Daoy (cell line): Measurements from ENCODE around the gene CTNNA1. TPM values are rescaled to one million over a fixed set of nuclear protein-coding genes. Genes with fewer than 3 reads are reported as not detected.
A peak's percentile ranks its signal among the peaks of the same experiment; 100 is the strongest.
"Not testable (repeated sequence)": the region's sequence is repeated elsewhere in the genome, so short reads cannot be mapped to it uniquely, and the experiment has no call there.

ENCODE experiments used
- DNase-seq: peaks from one replicate; pipeline ENCODE4 v3.0.0-alpha.2; 2015; ENCODE audit warnings: low read depth
- total RNA-seq: library from RNA; depleted of rRNA; stranded (reverse); fragments of >200 nt; shearing (Covaris generic); gene quantifications from 2 replicates; pipeline ENCODE4 v1.2.3, GENCODE V29; 2014

CTNNA1 gene
- total RNA-seq, 1 experiment from 2014 or later, result 255 TPM

DNA sequence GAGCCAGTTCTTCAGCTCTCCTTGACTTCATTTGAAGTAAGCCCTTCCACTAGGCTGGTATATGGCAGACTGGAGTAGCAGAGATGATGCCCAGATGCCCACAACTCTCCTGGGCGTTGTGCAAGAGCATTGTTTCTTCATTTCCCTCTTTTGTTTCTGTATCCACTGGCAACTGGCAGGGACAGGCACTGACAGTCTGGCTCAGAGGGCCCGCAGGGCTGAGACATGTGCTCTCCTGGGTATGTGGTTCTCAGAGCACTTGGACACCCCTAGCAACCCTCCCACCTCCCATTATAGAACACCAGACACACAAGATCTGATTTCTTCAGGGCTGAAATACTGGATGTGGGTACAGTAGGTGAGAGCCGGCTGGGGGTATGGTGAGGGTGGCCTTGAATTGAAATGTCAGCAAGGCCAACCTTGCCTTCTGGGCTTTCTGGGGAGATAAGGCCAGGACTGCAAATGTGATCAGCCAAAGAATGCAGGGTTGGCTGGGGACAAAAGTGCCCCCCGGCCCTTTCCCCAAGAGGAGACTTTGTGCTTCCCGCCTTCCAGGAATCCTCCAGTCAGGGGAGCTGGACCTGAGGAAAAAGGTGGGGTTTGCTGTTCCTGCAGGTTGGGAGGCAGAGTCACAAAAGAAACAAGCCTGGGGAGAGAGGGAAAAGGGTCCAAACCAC, 28.6 kb upstream of the CTNNA1 start:
- DNase-seq, result peak; percentile 46

DNA sequence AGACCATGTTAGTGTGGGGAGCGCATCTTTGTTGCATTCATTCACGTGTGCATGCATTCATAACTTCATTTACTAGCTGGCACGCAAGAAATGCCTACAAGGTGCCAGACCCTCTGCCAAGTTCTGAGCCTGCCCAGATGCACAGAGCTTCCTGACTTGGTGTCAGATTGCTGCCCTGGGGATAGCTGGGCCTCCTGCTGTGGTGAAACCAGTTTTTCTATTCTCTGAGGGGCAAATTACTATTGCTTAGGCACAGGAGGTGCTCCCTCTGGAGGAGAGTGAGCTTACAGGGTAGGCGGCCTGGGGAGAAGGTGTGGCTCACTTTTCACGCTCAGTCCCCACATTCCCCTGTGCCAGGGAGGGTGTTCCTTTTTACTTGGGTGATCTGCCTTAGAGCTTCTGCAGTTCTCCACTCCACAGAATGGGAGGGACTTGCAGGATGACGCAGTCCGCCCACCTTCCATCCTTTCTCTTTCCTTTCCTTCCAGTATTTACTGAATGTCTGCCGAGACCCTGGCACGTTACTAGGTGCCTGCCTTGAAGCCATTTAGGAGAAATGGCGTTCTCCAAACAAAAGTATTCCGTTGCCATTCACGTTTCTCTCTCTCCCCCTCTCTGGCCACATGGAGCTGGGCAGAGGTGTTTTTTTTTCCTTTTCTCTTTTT, 27.9 kb upstream of the CTNNA1 start:
- DNase-seq, result peak; percentile 92

DNA sequence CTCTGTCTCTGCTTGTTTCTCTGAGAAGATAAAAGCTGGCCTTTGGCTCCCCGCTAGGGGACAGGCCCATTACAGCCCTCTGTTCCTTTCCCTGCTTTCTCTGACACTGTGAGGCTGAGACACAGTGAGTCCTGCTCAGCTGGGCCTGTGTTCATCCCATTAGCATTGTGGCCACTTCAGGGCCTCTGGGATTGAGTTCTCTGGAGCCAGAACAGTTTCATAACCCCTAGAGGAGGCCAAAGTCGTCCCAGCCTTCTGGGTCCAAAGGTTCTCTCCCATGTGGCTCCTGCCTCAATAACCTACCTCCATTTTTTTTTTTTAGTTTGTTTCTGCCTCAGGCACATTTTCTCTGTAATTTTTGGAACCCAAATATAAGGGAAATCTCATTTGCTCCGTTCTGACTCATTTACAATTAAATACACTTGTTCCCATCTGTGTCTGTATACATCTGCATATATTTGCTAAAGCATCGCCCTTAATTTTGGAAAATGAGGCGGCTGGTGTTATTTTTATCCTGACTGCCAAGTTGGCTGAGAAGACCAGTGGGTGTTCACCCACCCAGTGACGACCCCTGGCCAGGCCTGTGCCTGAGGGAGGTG, 27.3 kb upstream of the CTNNA1 start:
- DNase-seq, result peak; percentile 35

DNA sequence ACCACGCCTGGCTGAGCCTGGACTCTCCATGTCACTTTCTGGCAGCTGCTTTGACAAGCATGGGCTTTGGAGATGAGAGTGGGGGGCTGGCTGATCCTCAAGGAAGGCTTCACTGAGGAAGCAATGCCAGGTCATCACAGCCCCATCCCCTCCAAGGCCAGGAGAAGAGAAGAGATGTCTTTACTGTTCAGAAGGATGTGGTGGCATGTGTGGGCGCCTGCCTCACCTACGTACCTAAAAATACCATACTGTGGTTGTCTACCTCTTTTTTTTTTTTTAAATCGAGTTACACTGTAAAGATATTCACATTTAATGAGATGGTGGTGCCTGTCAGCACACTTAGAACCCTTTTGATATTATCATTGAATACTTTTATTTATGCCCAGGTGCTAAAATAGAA, 26.4 kb upstream of the CTNNA1 start:
- DNase-seq, result no peak

DNA sequence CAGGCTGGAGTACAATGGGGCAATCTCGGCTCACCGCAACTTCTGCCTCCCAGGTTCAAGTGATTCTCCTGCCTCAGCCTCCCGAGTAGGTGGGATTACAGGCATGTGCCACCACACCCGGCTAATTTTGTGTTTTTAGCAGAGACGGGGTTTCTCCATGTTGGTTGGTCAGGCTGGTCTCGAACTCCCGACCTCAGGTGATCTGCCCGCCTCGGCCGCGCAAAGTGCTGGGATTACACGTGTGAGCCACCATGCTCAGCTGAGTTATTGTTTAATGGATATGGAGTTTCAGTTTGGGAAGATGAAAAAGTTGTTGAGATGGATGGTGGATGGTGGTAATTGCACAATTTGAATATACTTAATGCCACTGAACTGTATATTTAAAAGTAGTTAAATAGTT, 22.7 kb upstream of the CTNNA1 start:
- DNase-seq, result not testable (repeated sequence)

DNA sequence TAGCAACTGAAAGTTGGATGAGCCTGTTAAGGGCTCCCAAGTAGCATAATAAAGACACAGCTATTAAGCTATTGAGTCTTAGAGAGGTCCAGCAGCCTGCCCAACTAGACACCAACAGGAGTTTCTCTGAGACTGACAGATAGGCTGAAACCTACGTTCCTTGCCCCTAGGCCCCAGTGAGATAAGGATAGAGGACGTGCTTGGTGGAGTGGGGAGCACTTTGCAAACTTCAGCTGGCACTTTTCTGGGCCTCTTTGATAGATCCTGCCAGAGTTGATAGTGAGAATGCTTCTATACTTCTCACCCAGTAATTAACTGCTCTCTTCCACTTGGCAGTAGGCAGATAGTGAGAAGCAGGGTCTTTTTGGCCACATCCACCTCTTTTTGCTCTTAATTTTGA, 20.8 kb upstream of the CTNNA1 start:
- no peak for DNase-seq

DNA sequence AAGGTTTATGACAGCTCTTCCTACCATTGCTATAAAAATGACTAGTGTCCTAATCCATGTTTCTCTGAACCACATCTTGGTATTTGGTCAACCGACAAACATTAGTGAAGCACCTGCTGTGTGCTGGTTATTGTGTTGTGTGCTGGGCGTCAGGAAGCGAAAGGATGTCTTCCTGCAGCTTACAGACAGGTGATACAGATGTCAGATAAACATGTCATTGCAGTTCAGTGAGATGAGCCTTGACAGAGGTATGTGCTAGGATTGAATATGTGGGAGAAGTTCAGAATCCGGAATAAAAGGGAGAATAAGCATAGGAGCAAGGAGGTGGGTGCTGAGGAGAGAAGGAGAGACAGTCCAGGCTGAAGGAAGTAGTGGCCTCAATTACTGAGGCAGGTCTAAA, 20.3 kb upstream of the CTNNA1 start:
- DNase-seq, result no peak

DNA sequence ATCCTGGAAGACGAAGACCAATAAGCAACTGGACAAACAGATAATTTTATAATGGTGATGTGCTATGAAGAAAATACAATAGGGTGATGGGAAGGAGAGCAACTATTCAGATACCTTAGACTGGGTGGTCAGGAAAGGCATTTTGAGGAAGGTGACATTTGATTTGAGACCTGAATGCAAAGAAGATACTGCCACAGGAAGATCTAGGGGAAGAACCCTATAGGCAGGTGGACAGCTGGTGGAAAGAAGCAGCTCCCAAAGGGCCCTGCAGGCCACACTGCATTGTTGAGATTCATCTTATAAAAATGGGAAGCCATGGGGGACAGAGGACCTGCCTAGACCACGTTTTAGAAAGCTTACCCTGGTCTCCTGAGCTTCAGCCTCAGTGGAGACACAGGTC, 19.7 kb upstream of the CTNNA1 start:
- DNase-seq, result no peak

DNA sequence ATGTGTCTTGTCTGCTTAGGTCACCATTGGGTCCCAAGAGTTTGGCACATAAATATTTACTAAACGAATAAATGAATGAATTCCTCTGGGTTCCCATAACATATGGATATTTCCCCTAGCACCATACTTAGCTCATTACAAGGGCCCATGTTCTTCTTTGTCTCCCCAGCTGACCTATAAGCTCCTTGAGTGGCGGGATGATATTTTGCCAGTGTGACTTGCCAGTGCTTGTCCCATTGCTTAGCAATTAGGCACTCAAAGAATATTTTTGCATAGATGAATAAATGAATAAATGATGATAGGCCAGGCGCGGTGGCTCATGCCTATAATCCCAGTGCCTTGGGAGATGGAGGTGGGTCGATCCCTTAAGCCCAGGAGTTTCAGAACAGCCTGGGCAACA, 16.9 kb upstream of the CTNNA1 start:
- no peak for DNase-seq

DNA sequence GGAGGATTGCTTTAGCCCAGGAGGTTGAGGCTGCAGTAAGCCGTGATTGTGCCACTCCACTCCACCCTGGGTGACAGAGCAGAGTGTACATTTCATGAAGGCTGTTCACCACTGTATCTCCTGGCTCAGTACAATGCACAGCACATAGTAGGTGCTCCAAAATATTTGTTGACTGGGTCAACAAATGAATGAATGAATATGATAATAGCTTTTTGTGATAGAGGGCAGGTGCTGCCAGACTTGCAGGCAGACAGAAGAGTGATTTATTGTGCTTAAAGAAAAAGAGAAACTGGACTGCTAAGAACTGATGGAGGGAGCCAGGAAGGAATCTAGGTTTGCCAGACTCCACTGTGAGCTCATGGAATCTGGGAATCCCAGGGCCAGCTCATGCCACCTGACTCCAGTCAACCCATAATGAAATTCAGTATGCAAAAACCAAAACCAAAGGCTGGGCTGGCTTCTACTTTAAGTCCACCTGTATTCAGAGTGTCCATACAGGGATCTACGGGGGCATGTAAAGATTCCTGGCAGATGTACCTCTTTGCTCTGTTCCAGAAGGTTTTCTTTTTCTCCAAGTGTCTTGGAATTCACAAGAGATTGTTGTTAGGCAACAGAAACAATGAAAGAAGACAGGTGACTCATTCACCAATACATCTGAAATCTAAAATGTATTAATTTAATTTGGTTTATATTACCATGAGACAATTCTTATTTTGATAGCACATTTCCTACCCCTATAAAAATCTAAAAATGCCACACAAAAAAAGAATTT, 15.5 kb upstream of the CTNNA1 start:
- no peak for DNase-seq

DNA sequence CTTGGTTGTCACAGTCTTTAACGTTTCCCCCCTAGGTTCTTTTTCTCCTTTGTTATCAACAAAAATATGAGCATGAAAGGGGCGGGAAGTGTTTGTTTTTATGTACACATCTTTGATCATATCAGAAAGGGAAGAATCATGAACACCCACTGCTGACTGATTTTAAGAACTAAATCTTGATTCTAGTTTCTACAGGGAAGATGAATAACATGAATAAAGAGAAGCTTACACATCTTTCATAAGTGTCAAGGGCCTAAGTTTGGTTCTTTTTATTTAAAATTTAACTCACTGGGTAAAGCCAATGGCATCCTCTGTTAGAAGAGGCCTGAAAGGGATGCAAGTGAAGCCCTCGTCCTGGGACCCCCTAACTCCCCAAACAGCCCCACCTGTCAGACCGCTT, 14.8 kb upstream of the CTNNA1 start:
- no peak for DNase-seq

DNA sequence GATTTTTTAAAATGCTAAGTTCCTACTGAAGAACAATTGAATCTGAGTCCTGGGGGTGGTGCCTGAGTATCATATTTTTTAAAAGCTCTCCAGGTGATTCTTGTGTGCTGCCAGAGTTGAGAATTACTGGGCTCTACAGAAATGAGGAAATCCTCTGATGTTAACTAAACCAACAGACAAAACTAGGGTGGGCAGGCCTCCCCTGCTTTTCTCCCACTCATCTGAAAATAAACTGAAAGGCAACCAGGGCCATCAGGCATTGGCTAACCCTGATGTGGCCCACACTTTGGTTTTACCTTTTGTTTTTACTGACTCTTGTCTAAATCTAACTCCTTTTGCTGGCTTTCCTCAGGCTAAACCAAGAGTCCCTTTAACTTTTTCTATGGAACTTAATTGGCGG, 13.3 kb upstream of the CTNNA1 start:
- no peak for DNase-seq

DNA sequence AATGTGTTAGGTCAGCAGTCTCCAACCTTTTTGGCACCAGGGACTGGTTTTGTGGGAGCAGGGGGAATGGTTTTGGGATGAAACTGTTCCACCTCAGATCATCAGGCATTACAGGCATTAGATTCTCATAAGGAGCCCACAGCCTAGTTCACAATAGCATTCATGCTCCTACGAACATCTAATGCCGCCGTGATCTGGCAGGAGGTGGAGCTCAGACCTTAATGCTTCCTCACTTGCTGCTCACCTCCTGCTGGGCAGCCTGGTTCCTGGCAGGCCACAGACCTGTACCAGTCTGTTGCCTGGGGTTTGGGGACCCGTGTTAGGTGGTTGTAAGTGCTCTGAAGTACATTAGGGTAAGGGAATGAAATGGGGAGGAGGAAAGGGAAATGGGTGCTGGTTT, 9.7 kb upstream of the CTNNA1 start:
- no peak for DNase-seq

DNA sequence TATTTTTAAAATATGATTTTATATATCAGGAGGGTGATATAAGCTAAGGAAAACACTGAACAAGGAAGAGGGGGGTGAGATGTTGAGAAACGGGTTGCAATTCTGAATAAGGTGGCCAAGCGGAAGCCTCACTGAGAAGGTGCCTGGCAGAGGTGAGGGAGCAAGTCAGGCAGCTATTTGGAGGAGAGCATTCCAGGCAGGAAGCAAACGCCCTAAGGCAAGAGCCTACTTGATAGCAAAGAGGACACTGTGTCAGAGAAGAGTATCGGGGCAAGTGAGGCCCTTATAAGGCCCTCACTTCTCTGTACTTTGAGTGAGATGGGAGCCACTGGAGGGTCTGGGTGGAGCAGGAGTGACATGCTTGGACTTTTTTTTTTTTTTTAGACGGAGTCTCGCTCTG, 8.0 kb upstream of the CTNNA1 start:
- DNase-seq, result no peak

DNA sequence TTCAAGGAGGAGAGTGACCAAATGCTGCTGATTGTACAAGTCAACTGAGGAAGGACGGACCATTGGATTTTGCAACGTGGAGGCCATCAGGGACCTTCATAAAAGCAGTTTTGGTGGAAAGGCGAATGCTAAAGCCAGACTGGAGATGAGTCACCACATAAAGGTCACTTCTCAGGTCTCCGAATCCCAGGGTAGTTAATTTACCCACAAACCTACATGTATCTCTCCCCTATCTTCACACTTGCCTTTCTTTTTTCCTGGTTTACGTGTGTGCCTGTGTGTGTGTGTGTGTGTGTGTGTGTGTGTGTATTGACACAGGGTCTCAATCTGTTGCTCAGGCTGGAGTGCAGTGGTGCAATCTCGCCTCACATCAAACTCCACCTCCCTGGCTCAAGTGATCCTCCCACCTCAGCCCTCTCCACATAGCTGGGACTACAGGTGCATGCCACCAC, 4.6 kb upstream of the CTNNA1 start:
- DNase-seq, result peak; percentile 25

DNA sequence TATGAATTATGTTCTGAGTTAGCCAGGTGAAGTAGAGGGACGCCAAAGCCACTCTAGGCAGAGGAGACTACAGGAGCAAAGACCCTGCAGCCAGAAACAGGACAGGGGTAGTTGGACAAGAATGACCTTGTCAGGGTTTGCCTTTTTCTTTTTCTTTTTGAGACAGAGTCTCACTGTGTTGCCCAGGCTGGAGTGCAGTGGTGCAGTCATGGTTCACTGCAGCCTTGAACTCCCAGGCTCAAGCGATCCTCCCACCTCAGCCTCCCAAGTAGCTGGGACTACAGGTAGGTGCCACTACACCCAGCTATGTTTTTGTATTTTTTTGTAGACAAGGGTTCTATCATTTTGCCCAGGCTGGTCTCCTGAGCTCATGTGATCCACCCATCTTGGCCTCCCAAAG, 1.9 kb upstream of the CTNNA1 start:
- not testable (repeated sequence) for DNase-seq

DNA sequence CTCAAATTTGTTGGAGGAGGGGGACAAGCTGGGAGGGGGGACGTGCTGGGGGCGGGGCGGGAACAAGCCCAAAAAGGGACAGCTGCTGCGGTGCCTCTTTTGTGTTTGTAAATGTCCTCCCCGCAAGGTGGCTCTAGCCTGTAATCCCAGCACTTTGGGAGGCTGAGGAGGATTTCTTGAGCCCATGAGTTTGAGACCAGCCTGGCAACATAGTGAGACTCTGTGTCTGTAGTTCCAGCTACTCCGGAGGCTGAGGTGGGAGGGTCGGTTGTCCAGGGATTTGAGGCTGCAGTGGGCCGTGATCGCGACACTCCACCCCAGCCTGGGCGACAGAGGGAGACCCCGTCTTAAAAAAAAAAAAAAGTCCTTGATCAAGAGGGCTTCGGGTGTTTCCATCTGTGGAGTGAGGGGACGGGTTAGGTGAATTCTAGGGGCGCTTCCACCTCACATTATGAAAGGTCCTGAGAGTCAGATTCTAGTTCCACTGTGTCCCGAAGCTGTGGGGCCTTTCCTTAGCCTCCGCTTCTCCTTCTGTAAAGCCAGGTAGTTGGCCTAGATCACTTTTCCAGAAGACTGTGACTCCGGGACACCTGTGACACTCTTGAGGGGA, 779 bp upstream of the CTNNA1 start:
- DNase-seq, result peak; percentile 49

DNA sequence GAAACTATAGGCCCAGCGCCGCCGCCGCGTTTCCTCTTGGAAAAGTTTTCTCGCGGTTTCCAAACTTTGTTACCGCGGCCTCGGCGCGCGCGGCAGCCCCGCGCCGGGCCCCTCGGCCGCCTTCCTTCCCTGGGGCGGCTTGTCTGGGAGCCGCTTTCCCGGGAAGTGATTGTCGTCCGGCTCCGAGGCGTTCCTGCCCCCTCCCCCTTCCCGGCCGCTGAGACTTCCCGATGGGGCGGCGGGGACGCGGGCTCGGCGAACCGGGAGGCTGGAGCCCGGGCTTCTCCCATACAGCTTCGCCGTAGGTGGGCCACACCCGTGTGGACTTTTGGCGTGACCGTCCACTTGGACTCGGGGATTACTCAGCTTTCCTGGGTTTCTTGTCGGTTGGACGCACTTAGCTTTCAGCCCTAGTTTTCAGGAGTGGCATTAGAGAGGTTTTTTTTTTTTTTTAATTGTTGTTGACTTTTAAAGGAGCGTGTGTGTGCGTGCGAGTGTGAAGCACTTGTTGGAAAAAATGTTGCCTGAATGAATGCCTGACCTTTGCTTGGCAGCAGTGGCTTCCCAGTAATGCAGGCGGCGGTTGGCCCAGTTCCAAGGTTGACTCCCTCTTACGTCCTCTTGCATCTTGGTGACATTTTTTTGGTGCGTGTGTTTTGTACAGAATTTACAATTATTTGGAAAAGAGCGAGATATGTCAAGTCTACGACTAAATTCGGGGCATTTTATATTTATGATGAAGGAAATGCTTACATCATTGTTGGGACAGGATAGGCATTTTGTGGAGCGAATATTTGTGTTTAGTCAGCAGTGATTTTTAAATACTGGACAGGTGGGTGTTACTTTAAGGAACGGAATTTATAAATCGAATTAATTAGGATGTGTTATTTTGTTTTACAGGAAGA, 821 bp downstream of the CTNNA1 start:
- peak; percentile 92 for DNase-seq

DNA sequence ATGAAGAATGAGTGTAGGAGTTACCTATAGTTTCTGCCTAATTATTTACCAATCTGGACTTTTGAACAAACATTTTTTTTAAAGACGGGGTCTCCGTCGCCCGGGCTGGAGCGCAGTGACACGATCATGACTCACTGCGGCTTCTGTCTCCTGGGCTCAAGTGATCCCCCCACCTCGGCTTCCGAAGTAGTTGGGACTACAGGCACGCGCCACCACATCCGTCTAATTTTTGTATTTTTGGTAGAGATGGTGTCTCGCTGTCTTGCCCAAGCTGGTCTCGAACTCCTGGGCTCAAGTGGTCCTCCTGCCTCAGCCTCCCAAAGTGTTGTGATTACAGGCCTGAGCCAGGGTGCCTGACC, 1.5 kb downstream of the CTNNA1 start:
- DNase-seq, result peak; percentile 81

DNA sequence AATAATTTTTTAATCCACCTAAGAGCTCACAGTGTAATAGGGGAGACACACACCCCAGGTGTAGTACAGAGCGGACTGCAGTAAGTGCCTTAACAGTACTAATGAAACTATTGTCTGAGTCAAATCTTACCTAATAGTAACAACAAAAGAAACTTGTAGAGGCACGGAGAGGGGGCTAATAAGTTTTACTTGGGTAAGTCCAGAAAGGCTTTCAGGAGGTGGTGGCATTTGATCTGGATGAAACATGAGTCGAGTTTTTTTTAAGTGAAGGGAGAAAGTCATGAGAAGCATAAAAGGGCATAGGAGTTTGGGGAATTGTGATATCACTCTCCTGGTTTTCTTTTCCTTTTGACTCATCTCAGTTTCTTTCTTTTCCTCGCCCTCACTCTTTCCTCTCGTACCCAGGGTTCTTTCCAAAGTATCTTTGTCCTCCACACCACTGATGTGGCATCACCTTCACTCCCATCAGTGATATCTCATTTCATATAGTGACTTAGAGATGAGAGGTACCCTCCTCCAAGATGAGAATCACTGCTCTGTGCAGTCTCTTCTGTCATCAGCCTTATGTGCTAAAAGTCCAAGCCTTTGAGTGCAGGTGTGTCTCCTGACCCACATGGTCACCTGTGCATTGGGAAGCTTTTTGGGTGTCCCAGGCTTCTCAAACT, 2.0 kb downstream of the CTNNA1 start:
- DNase-seq, result no peak
